Lower lobe of right lung (tissue), 2 donors: ENCODE measurements around the gene MTCH2. TPM values are rescaled to one million over a fixed set of nuclear protein-coding genes. Genes with fewer than 3 reads are reported as not detected.
"Not testable (repeated sequence)": the region's sequence is repeated elsewhere in the genome, so short reads cannot be mapped to it uniquely, and the experiment has no call there.

Experiments
- ATAC-seq, 2 donors: fragments of 200-7000 bp; cut with Tn5 transposase; one replicate each; pipeline ENCODE4 v1.9.1; 2020 to 2022; ENCODE audit warnings: mild to moderate bottlenecking in 2 of 2, moderate library complexity in 2 of 2
- DNase-seq: peaks from one replicate; pipeline ENCODE4 v3.0.0-alpha.2; 2020
- H3K27ac ChIP-seq: fragments of 200-600 bp; one replicate; pipeline ENCODE4 v1.8.0; 2022
- H3K27me3 ChIP-seq: fragments of 200-600 bp; one replicate; pipeline ENCODE4 v1.8.0; 2022; ENCODE audit warnings: low read depth
- H3K36me3 ChIP-seq: fragments of 200-600 bp; one replicate; pipeline ENCODE4 v1.8.0; 2022; ENCODE audit warnings: mild to moderate bottlenecking
- H3K4me1 ChIP-seq: fragments of 200-600 bp; one replicate; pipeline ENCODE4 v1.8.0; 2022
- H3K4me3 ChIP-seq: fragments of 200-600 bp; one replicate; pipeline ENCODE4 v1.8.0; 2022; ENCODE audit warnings: mild to moderate bottlenecking
- H3K9me3 ChIP-seq: fragments of 200-600 bp; one replicate; pipeline ENCODE4 v1.8.0; 2022
- intact Hi-C: fragments of 100-400 bp; cut with DNase I; formaldehyde crosslinking; loops from one replicate; pipeline ENCODE4 v1.11.0; 2022
- total RNA-seq: library from RNA; stranded (reverse); fragmentation: NEBNext Ultra II Directional; extraction: Animal tissue kit (Norgen Biotek cat#: 25700); gene quantifications from one replicate; pipeline ENCODE4 v1.2.1, GENCODE V29; 2021
- TF ChIP-seq, protein P1 (sequence below): fragments of 200-600 bp; IDR thresholded peaks from one replicate; pipeline ENCODE4 v1.8.0; 2022; ENCODE audit warnings: antibody characterized with exemption, mild to moderate bottlenecking
- donor health status: DM: no; HTN: yes; CAD: no; lungs with severe emphysema.

MTCH2 gene
- total RNA-seq, 1 donor from 2014 or later = 53.1 TPM

DNA sequence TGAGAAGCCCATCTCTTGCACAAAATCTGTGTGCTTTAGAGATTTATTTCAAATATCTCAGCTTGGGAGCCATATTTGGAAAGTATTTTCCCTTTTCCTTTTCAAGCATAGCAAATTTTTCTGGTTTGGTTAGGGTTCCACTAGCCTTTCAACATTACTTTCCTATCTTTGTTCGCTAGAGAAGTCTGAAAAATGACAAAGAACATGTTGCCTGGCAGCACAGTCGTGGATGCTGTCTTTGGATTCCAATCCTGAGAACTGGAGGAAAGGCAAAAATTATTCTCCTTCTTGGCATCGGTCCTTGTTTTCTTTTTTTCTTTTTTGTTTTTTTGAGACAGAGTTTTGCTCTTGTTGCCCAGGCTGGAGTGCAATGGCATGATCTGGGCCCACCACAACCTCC lies 6.9 kb upstream of the MTCH2 start:
- DNase-seq (no peak), ATAC-seq (no peak)
- no peaks in the 10 kb centered on the region for H3K4me1 ChIP-seq
- intact Hi-C loops = no loop called here
- no peaks in the 10 kb centered on the region for H3K9me3 ChIP-seq
- no peaks in the 10 kb centered on the region for H3K27me3 ChIP-seq
- no peaks in the 10 kb centered on the region for H3K36me3 ChIP-seq
- TF ChIP-seq, protein P1, sequence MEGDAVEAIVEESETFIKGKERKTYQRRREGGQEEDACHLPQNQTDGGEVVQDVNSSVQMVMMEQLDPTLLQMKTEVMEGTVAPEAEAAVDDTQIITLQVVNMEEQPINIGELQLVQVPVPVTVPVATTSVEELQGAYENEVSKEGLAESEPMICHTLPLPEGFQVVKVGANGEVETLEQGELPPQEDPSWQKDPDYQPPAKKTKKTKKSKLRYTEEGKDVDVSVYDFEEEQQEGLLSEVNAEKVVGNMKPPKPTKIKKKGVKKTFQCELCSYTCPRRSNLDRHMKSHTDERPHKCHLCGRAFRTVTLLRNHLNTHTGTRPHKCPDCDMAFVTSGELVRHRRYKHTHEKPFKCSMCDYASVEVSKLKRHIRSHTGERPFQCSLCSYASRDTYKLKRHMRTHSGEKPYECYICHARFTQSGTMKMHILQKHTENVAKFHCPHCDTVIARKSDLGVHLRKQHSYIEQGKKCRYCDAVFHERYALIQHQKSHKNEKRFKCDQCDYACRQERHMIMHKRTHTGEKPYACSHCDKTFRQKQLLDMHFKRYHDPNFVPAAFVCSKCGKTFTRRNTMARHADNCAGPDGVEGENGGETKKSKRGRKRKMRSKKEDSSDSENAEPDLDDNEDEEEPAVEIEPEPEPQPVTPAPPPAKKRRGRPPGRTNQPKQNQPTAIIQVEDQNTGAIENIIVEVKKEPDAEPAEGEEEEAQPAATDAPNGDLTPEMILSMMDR = no peak
- H3K27ac ChIP-seq = no peak overlapping the region
- no peak overlapping the region for H3K4me3 ChIP-seq

DNA sequence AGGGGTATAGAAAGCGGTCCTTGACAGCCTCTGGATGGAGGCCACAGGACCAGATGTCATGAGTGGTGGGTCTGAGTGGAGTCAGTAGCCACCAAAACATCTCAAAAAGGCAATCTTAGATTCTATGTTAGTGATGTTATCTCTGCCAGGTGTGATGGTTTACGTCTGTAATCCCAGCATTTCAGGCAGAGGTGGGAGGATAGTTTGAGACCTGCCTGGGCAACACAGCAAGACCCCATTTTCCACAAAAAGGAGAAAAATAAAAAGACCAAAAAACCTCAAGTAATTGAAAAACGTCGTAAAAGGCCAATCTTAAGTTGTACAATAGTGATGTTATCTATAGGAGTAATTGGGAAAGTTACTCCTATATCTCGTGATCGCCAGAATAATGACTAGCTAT lies 3.7 kb upstream of the MTCH2 start:
- no peaks in the 10 kb centered on the region for H3K27me3 ChIP-seq
- no peak for DNase-seq
- no peak overlapping the region for H3K27ac ChIP-seq
- ATAC-seq = no peak
- intact Hi-C loops = no loop called here
- H3K9me3 ChIP-seq = no peaks in the 10 kb centered on the region
- H3K4me3 ChIP-seq = no peak overlapping the region
- no peaks in the 10 kb centered on the region for H3K36me3 ChIP-seq
- TF ChIP-seq, protein P1 = no peak
- H3K4me1 ChIP-seq = peaks cover 7% of the 10 kb centered on the region

DNA sequence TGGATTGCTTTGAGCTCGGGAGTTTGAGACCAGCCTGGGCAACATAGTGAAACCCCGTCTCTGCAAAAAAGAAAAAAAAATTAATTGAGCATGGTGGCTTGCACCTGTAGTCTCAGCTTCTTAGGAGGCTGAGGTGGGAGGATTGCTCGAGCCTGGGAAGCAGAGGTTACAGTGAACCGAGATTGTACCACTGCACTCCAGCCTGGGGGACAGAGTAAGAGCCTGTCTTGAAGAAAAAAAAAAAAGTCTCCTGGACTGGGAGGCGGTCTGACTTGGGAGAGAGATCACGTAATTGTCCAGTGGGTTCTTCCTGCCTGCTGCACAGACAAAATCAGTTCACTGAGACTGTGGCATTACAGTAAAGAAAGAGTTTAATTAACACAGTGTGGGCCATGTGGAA lies 3.1 kb upstream of the MTCH2 start:
- no peak for ATAC-seq
- Histone ChIP-seq H3K36me3 (no peaks in the 10 kb centered on the region), H3K27ac (no peak overlapping the region), H3K4me3 (no peak overlapping the region), H3K4me1 (peaks cover 12% of the 10 kb centered on the region), H3K27me3 (no peaks in the 10 kb centered on the region), H3K9me3 (no peaks in the 10 kb centered on the region)
- intact Hi-C loops = no loop called here
- TF ChIP-seq, protein P1 = no peak
- no peak for DNase-seq

DNA sequence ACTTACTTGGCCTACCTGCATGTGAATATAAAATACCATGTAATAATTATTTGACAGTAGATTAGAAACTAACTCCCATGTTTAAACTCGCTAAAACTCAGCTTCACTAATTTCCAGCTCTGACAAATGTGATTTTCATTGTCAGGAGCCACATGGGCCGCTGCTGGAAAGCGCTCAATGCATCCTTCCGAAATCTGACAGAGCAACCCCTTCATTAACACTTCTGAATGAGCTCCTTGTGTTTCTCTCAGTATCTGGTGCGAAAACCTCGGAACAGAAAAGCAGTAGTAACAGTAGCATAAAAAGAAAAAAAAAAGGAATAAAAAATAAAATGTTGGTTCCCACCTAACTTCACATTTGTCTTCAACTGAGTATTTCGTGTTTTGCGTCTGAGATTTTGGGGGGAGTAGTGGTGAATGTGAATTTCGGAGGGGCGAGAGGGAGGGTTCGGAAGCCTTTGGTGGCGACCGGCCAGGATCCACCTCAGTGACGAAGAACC lies 710 bp downstream of the MTCH2 start:
- H3K27me3 ChIP-seq = no peaks in the 10 kb centered on the region
- H3K9me3 ChIP-seq = no peaks in the 10 kb centered on the region
- DNase-seq = no peak
- TF ChIP-seq, protein P1 = no peak
- peaks cover 29% of the 10 kb centered on the region for H3K36me3 ChIP-seq
- intact Hi-C loops = no loop called here
- peak overlapping the region; percentile 88 for H3K4me3 ChIP-seq
- no peak for ATAC-seq
- H3K4me1 ChIP-seq = peaks cover 14% of the 10 kb centered on the region
- H3K27ac ChIP-seq = peak overlapping the region; percentile 92

DNA sequence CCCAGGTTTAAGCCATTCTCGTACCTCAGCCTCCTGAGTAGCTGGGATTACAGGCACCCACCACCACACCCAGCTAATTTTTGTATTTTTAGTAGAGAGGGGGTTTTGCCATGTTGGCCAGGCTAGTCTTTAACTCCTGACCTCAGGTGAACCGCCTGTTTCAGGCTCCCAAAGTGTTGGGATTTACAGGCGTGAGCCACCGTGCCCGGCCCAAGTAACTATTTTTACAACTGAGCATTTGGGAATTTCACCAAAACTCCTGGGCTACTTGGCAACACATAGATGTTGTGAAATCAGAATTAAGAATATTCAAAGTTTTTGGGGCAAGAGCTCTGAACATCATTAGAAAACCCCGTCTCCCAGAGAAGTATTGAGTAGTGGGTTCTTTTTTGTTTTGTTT lies 1.9 kb downstream of the MTCH2 start:
- not testable (repeated sequence) for DNase-seq

DNA sequence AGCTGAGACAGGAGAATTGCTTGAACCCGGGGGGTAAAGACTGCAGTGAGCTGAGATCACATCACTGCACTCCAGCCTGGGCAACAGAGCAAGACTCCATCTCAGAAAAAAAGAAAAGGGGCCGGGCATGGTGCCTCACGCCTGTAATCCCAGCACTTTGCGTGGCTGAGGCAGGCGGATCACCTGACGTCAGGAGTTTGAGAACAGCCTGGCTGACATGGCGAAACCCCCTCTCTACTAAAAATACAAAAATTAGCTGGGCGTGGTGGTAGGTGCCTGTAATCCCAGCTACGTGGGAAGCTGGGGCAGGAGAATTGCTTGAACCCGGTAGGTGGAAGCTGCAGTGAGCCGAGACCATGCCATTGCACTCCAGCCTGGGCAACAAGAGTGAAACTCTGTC lies 6.0 kb downstream of the MTCH2 start:
- not testable (repeated sequence) for H3K4me3 ChIP-seq, H3K27ac ChIP-seq

More for the DNA sequence above, 1.9 kb downstream of the MTCH2 start:
- H3K4me1 ChIP-seq = peaks cover 14% of the 10 kb centered on the region
- H3K27ac ChIP-seq, H3K27me3 ChIP-seq, ATAC-seq, H3K4me3 ChIP-seq, H3K9me3 ChIP-seq, intact Hi-C loops: not testable (repeated sequence)
- peaks cover 39% of the 10 kb centered on the region for H3K36me3 ChIP-seq

DNA sequence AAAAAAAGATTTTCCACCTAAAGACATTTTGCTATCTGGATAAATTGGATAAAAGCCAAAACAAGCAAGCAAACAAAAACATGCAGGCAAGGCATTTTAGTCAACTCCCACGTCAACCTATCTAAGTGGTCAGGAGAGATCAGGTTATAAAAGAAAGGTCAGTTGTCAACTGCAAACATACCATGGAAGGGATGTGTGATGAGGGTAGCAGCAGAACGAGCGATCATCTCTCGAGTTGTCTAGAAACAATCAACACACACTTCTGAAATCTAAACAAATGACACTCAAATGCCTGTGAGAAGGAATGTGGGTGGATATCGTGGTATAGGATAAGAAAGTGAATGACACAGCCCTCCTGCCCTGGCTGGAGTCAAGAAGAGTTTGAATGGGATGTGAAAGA lies 10.9 kb downstream of the MTCH2 start:
- H3K27ac ChIP-seq = no peak overlapping the region
- TF ChIP-seq, protein P1 = no peak
- no peaks in the 10 kb centered on the region for H3K9me3 ChIP-seq
- peaks cover 96% of the 10 kb centered on the region for H3K36me3 ChIP-seq
- intact Hi-C loops = no loop called here
- H3K27me3 ChIP-seq = no peaks in the 10 kb centered on the region
- ATAC-seq (no peak), DNase-seq (no peak)
- no peak overlapping the region for H3K4me3 ChIP-seq
- no peaks in the 10 kb centered on the region for H3K4me1 ChIP-seq

More for the DNA sequence above, 6.0 kb downstream of the MTCH2 start:
- H3K4me1 ChIP-seq = peaks cover 10% of the 10 kb centered on the region
- intact Hi-C loops, ATAC-seq, H3K27me3 ChIP-seq, H3K9me3 ChIP-seq, DNase-seq: not testable (repeated sequence)
- H3K36me3 ChIP-seq = peaks cover 78% of the 10 kb centered on the region
